Neuronal stem cell (in vitro differentiated cells): ENCODE results near the gene BEX3. TPM values are rescaled to one million over a fixed set of nuclear protein-coding genes. Genes with fewer than 3 reads are reported as not detected.

ENCODE experiments used
- DNase-seq: peaks from one replicate; pipeline ENCODE4 v3.0.0-alpha.2; 2013; ENCODE audit warnings: low spot score
- H2AFZ ChIP-seq: one replicate; pipeline ENCODE4 v1.6.1; 2013; ENCODE audit warnings: mild to moderate bottlenecking, low read length, inconsistent platforms
- H2AK5ac ChIP-seq: 2 replicates; pipeline ENCODE4 v1.6.1; 2013; ENCODE audit warnings: low read depth, mild to moderate bottlenecking, inconsistent platforms, low read length, moderate library complexity, mixed read lengths
- H2BK120ac ChIP-seq: 2 replicates; pipeline ENCODE4 v1.6.1; 2013; ENCODE audit warnings: low read depth, mild to moderate bottlenecking, inconsistent platforms, low read length, moderate library complexity, mixed read lengths
- H2BK12ac ChIP-seq: one replicate; pipeline ENCODE4 v1.6.1; 2013; ENCODE audit warnings: low read length, inconsistent platforms
- H2BK15ac ChIP-seq: 2 replicates; pipeline ENCODE4 v1.6.1; 2013; ENCODE audit warnings: mild to moderate bottlenecking, low read length, inconsistent platforms, mixed read lengths
- H2BK5ac ChIP-seq: one replicate; pipeline ENCODE4 v1.6.1; 2013; ENCODE audit warnings: inconsistent platforms, mild to moderate bottlenecking, low read length, moderate library complexity
- H3K14ac ChIP-seq: one replicate; pipeline ENCODE4 v1.6.1; 2013; ENCODE audit warnings: low read length, inconsistent platforms
- H3K18ac ChIP-seq: 2 replicates; pipeline ENCODE4 v1.6.1; 2013; ENCODE audit warnings: low read length, inconsistent platforms
- H3K23ac ChIP-seq: 2 replicates; pipeline ENCODE4 v1.6.1; 2013; ENCODE audit warnings: low read depth, mild to moderate bottlenecking, mixed read lengths, low read length, inconsistent platforms; ENCODE audit not compliant: poor library complexity
- H3K27ac ChIP-seq: replicated peaks from 3 replicates; pipeline ENCODE4 v1.5.1; 2013; ENCODE audit warnings: low read length, inconsistent platforms
- H3K27me3 ChIP-seq, 3 experiments: 2 replicates each; pipeline ENCODE4 v1.6.1; 2013; ENCODE audit warnings: low read length in 3 of 3, mild to moderate bottlenecking in 2 of 3, inconsistent platforms in 1 of 3, low read depth in 1 of 3, mixed read lengths in 1 of 3, moderate library complexity in 1 of 3; ENCODE audit not compliant: control insufficient read depth in 3 of 3, insufficient read depth in 3 of 3
- H3K36me3 ChIP-seq, 2 donors: replicated peaks in 1 of 2; 2 replicates each; pipeline ENCODE4 v1.6.1; 2013; ENCODE audit warnings: low read length in 2 of 2; ENCODE audit not compliant: control insufficient read depth in 2 of 2, insufficient read depth in 2 of 2
- H3K4ac ChIP-seq: 2 replicates; pipeline ENCODE4 v1.6.1; 2013; ENCODE audit warnings: inconsistent platforms, mild to moderate bottlenecking, low read length, moderate library complexity
- H3K4me1 ChIP-seq, 2 donors: 1 replicate in 1 of 2; 2 replicates in 1 of 2; pipeline ENCODE4 v1.6.1; 2013; ENCODE audit warnings: low read length in 2 of 2, low read depth in 1 of 2; ENCODE audit not compliant: control insufficient read depth in 2 of 2, insufficient read depth in 1 of 2
- H3K4me2 ChIP-seq: one replicate; pipeline ENCODE4 v1.6.1; 2013; ENCODE audit warnings: mild to moderate bottlenecking, low read length, inconsistent platforms; ENCODE audit not compliant: insufficient read depth, poor library complexity, severe bottlenecking
- H3K4me3 ChIP-seq, 2 donors: 2 replicates each; pipeline ENCODE4 v1.5.1; 2013; ENCODE audit warnings: low read length in 2 of 2, mild to moderate bottlenecking in 2 of 2, inconsistent platforms in 1 of 2, moderate library complexity in 1 of 2
- H3K79me1 ChIP-seq: one replicate; pipeline ENCODE4 v1.6.1; 2013; ENCODE audit warnings: low read depth, mild to moderate bottlenecking, inconsistent platforms, low read length, moderate library complexity
- H3K9ac ChIP-seq: one replicate; pipeline ENCODE4 v1.6.1; 2013; ENCODE audit warnings: mild to moderate bottlenecking, low read depth, low read length, inconsistent platforms; ENCODE audit not compliant: poor library complexity
- H3K9me3 ChIP-seq, 2 donors: replicated peaks in 1 of 2; 2 replicates each; pipeline versions ENCODE3 to v1.6.1; 2013; ENCODE audit warnings: low read length in 2 of 2, mild to moderate bottlenecking in 2 of 2, inconsistent platforms in 1 of 2, low read depth in 1 of 2, mixed read lengths in 1 of 2, moderate library complexity in 1 of 2; ENCODE audit not compliant: control insufficient read depth in 2 of 2, insufficient read depth in 1 of 2
- H4K8ac ChIP-seq: one replicate; pipeline ENCODE4 v1.6.1; 2013; ENCODE audit warnings: low read depth, mild to moderate bottlenecking, inconsistent platforms, low read length, moderate library complexity
- H4K91ac ChIP-seq: one replicate; pipeline ENCODE4 v1.6.1; 2013; ENCODE audit warnings: low read length, low read depth, mild to moderate bottlenecking, inconsistent platforms; ENCODE audit not compliant: poor library complexity
- WGBS, 2 donors: extraction: QIAGEN DNeasy Blood & Tissue Kit; methylation state at CpG; one replicate each; pipeline ENCODE4 v1.1.7; 2013; ENCODE audit warnings: missing lambda C conversion rate in 2 of 2, mixed read lengths in 1 of 2; ENCODE audit not compliant: insufficient read length in 2 of 2, insufficient replicate concordance in 1 of 2; ENCODE audit errors: extremely low coverage in 2 of 2; 5-methylcytosine and 5-hydroxymethylcytosine counted together
- small RNA-seq: library from polyadenylated mRNA; stranded (forward); fragments of <200 nt; extraction: miRNeasy Mini kit (QIAGEN cat#:217004); gene quantifications from one replicate; pipeline ENCODE3, GENCODE V24; 2013; ENCODE audit not compliant: insufficient read depth

BEX3 gene

GRCh38 chrX:103418811-103419340 lies 42.5 kb downstream of the BEX3 start:
- H3K14ac ChIP-seq, result no peak overlapping the region
- no peak overlapping the region for H3K4me2 ChIP-seq
- no peak overlapping the region for H2BK120ac ChIP-seq
- no peak overlapping the region for H4K91ac ChIP-seq
- H2BK5ac ChIP-seq, result no peak overlapping the region
- no peak overlapping the region for H3K4me3 ChIP-seq
- H2BK15ac ChIP-seq, result no peak overlapping the region
- no peak overlapping the region for H3K23ac ChIP-seq
- H3K27ac ChIP-seq, result no peak overlapping the region
- no peak overlapping the region for H3K18ac ChIP-seq
- no peaks in the 10 kb centered on the region for H3K9me3 ChIP-seq
- peaks cover under 1 to 7% of the 10 kb centered on the region in 2 donors for H3K4me1 ChIP-seq
- no peak overlapping the region for H2BK12ac ChIP-seq
- H3K79me1 ChIP-seq, result no peaks in the 10 kb centered on the region
- H2AK5ac ChIP-seq, result no peak overlapping the region
- no CpG with 5 or more reads among the region's 1 CpG for WGBS, 2 donors
- H4K8ac ChIP-seq, result no peak overlapping the region
- H3K36me3 ChIP-seq, result peaks cover 0 to 15% of the 10 kb centered on the region in 2 donors
- no peak overlapping the region for H2AFZ ChIP-seq
- no peak overlapping the region for H3K4ac ChIP-seq
- no peak overlapping the region for H3K9ac ChIP-seq
- no peaks in the 10 kb centered on the region for H3K27me3 ChIP-seq
- no peak for DNase-seq

GRCh38 chrX:103423955-103424638 lies 47.8 kb downstream of the BEX3 start:
- H3K79me1 ChIP-seq, result no peaks in the 10 kb centered on the region
- peaks cover 5 to 7% of the 10 kb centered on the region in 2 donors for H3K4me1 ChIP-seq
- H2BK5ac ChIP-seq, result no peak overlapping the region
- no peak overlapping the region for H3K23ac ChIP-seq
- no peak overlapping the region for H4K8ac ChIP-seq
- H4K91ac ChIP-seq, result no peak overlapping the region
- no peak overlapping the region for H3K9ac ChIP-seq
- no peak overlapping the region for H2BK120ac ChIP-seq
- peaks cover 0 to 13% of the 10 kb centered on the region in 2 donors for H3K36me3 ChIP-seq
- no peak overlapping the region for H3K4me3 ChIP-seq
- H3K4ac ChIP-seq, result no peak overlapping the region
- no peak for DNase-seq
- H3K4me2 ChIP-seq, result no peak overlapping the region
- no peak overlapping the region for H3K14ac ChIP-seq
- no peak overlapping the region for H2BK12ac ChIP-seq
- no peak overlapping the region for H2AFZ ChIP-seq
- H3K18ac ChIP-seq, result no peak overlapping the region
- H2AK5ac ChIP-seq, result no peak overlapping the region
- H2BK15ac ChIP-seq, result no peak overlapping the region
- WGBS, 2 donors, result no CpG with 5 or more reads among the region's 3 CpGs
- H3K27me3 ChIP-seq, result no peaks in the 10 kb centered on the region
- no peak overlapping the region for H3K27ac ChIP-seq
- H3K9me3 ChIP-seq, result no peaks in the 10 kb centered on the region

Small RNAs within 50 kb of the gene (small RNA-seq; reads per million reads assigned to genes)
- not detected for gene Z92846.1
